ENCODE data around the gene HLA-DPB1. TPM values are rescaled to one million over a fixed set of nuclear protein-coding genes. Genes with fewer than 3 reads are reported as not detected.
A peak's percentile ranks its signal among the peaks of the same experiment; 100 is the strongest.

HLA-DPB1 gene
- total RNA-seq, 1 donor from 2014 or later: 13.5 TPM

GRCh38 chr6:33073431-33073871, 2.3 kb upstream of the HLA-DPB1 start, which contains the start of gene HLA-DPA1:
HLA-DPA1 (minus strand) TSS chr6:33073649.
- H3K4me3 Mint-ChIP-seq (ENCODE audit: low read depth): no peak within 1 kb of the TSS
- no peaks in the 10 kb centered on the region for H3K36me3 Mint-ChIP-seq (ENCODE audit: insufficient read depth)
- H3K4me1 Mint-ChIP-seq (ENCODE audit: low read depth): no peaks in the 10 kb centered on the region
- no peaks in the 10 kb centered on the region for H3K9me3 Mint-ChIP-seq (ENCODE audit: low read depth)
- no peak within 1 kb of the TSS for H3K27ac Mint-ChIP-seq
- TF ChIP-seq CTCF (IDR thresholded peaks at IDR 0.05; ENCODE audit: unreplicated experiment): no peak
- no peak for DNase-seq (ENCODE audit: low spot score, unreplicated experiment)
- H3K27me3 Mint-ChIP-seq: peaks cover 17% of the 10 kb centered on the region

- H3K4me3 Mint-ChIP-seq (ENCODE audit: low read depth): no peak overlapping the region
Observed at GRCh38 chr6:33075208-33075567, 602 bp upstream of the HLA-DPB1 start.

GRCh38 chr6:33076406-33076934, 680 bp downstream of the HLA-DPB1 start:
- no peak for TF ChIP-seq CTCF (IDR thresholded peaks at IDR 0.05; ENCODE audit: unreplicated experiment)
- Mint-ChIP-seq H3K9me3 (ENCODE audit: low read depth) (no peaks in the 10 kb centered on the region), H3K36me3 (ENCODE audit: insufficient read depth) (no peaks in the 10 kb centered on the region), H3K27ac (no peak overlapping the region), H3K27me3 (peaks cover 27% of the 10 kb centered on the region), H3K4me1 (ENCODE audit: low read depth) (peaks cover 10% of the 10 kb centered on the region), H3K4me3 (ENCODE audit: low read depth) (no peak overlapping the region)
- DNase-seq (ENCODE audit: low spot score, unreplicated experiment): no peak

More at GRCh38 chr6:33075208-33075567, 602 bp upstream of the HLA-DPB1 start:
- no peak for TF ChIP-seq CTCF (IDR thresholded peaks at IDR 0.05; ENCODE audit: unreplicated experiment)
- Mint-ChIP-seq H3K27me3 (peaks cover 22% of the 10 kb centered on the region), H3K4me1 (ENCODE audit: low read depth) (no peaks in the 10 kb centered on the region), H3K36me3 (ENCODE audit: insufficient read depth) (no peaks in the 10 kb centered on the region), H3K9me3 (ENCODE audit: low read depth) (no peaks in the 10 kb centered on the region), H3K27ac (no peak overlapping the region)
- DNase-seq (ENCODE audit: low spot score, unreplicated experiment): no peak

- Mint-ChIP-seq H3K27ac (no peak overlapping the region), H3K4me3 (ENCODE audit: low read depth) (no peak overlapping the region), H3K9me3 (ENCODE audit: low read depth) (no peaks in the 10 kb centered on the region), H3K4me1 (ENCODE audit: low read depth) (peaks cover 13% of the 10 kb centered on the region), H3K27me3 (peaks cover 21% of the 10 kb centered on the region), H3K36me3 (ENCODE audit: insufficient read depth) (peaks cover 1% of the 10 kb centered on the region)
- TF ChIP-seq CTCF (IDR thresholded peaks at IDR 0.05; ENCODE audit: unreplicated experiment): no peak
- no peak for DNase-seq (ENCODE audit: low spot score, unreplicated experiment)
Observed at GRCh38 chr6:33077908-33078307, 2.1 kb downstream of the HLA-DPB1 start.

GRCh38 chr6:33078442-33078841, 2.7 kb downstream of the HLA-DPB1 start:
- no peak for DNase-seq (ENCODE audit: low spot score, unreplicated experiment)
- Mint-ChIP-seq H3K4me3 (ENCODE audit: low read depth) (no peak overlapping the region), H3K9me3 (ENCODE audit: low read depth) (no peaks in the 10 kb centered on the region), H3K4me1 (ENCODE audit: low read depth) (peaks cover 13% of the 10 kb centered on the region), H3K27ac (peak overlapping the region; percentile 12), H3K27me3 (peaks cover 20% of the 10 kb centered on the region), H3K36me3 (ENCODE audit: insufficient read depth) (peaks cover 2% of the 10 kb centered on the region)
- no peak for TF ChIP-seq CTCF (IDR thresholded peaks at IDR 0.05; ENCODE audit: unreplicated experiment)

All from progenitor cell of endocrine pancreas (in vitro differentiated cells).